ENCODE measurements around the gene CERS6. TPM values are rescaled to one million over a fixed set of nuclear protein-coding genes. Genes with fewer than 3 reads are reported as not detected.

CERS6 gene
- total RNA-seq, 1 experiment from 2014 or later = 17.3 TPM

DNA sequence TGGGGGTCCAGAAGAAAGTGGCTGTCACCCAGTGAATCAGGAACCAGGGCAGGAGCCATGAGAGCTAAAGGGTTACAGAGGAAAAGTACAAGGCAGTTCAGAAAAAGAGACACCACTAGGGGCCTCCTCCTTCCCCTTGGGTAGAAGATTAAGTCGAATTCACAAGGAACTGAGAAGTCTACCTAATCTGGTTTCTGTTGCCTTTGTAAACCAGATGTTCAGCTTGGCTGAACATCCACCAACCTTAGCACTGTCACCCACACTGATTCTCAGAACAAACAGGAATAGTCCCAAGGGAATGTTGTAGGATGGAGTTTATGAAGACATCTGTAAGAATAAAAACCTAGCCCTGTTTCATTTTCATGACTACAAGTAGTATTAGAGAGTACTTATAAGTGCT is 256.0 kb downstream of the CERS6 start:
- CTCF ChIA-PET = interaction anchor here (0.6 to 1.0 kb wide), 3 partner anchors 138 to 375 kb away, joined by 3 to 5 read pairs (median 4); no protein-coding TSS in a partner anchor
- DNase-seq (ENCODE audit: low spot score) = no peak
- Mint-ChIP-seq H3K4me1 (no peaks in the 10 kb centered on the region), H3K27ac (no peak overlapping the region), H3K4me3 (no peak overlapping the region), H3K9me3 (no peaks in the 10 kb centered on the region), H3K36me3 (no peaks in the 10 kb centered on the region), H3K27me3 (ENCODE audit: low read depth) (no peaks in the 10 kb centered on the region)
- peak; percentile 67 for ATAC-seq
- POLR2A ChIA-PET = interaction anchor here (1.0 kb wide), 1 partner anchor 60 kb away, joined by 4 read pairs; no protein-coding TSS in a partner anchor
- TF ChIP-seq, protein P1, sequence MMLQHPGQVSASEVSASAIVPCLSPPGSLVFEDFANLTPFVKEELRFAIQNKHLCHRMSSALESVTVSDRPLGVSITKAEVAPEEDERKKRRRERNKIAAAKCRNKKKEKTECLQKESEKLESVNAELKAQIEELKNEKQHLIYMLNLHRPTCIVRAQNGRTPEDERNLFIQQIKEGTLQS (CRISPR knock-in tag; conservative IDR thresholded peaks at IDR 0.05) = no peak
- TF ChIP-seq, protein P2, sequence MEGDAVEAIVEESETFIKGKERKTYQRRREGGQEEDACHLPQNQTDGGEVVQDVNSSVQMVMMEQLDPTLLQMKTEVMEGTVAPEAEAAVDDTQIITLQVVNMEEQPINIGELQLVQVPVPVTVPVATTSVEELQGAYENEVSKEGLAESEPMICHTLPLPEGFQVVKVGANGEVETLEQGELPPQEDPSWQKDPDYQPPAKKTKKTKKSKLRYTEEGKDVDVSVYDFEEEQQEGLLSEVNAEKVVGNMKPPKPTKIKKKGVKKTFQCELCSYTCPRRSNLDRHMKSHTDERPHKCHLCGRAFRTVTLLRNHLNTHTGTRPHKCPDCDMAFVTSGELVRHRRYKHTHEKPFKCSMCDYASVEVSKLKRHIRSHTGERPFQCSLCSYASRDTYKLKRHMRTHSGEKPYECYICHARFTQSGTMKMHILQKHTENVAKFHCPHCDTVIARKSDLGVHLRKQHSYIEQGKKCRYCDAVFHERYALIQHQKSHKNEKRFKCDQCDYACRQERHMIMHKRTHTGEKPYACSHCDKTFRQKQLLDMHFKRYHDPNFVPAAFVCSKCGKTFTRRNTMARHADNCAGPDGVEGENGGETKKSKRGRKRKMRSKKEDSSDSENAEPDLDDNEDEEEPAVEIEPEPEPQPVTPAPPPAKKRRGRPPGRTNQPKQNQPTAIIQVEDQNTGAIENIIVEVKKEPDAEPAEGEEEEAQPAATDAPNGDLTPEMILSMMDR (IDR thresholded peaks at IDR 0.05) = no peak
- TF ChIP-seq, protein P3, sequence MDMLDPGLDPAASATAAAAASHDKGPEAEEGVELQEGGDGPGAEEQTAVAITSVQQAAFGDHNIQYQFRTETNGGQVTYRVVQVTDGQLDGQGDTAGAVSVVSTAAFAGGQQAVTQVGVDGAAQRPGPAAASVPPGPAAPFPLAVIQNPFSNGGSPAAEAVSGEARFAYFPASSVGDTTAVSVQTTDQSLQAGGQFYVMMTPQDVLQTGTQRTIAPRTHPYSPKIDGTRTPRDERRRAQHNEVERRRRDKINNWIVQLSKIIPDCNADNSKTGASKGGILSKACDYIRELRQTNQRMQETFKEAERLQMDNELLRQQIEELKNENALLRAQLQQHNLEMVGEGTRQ (CRISPR knock-in tag; IDR thresholded peaks at IDR 0.05) = no peak
- TF ChIP-seq, protein P4, sequence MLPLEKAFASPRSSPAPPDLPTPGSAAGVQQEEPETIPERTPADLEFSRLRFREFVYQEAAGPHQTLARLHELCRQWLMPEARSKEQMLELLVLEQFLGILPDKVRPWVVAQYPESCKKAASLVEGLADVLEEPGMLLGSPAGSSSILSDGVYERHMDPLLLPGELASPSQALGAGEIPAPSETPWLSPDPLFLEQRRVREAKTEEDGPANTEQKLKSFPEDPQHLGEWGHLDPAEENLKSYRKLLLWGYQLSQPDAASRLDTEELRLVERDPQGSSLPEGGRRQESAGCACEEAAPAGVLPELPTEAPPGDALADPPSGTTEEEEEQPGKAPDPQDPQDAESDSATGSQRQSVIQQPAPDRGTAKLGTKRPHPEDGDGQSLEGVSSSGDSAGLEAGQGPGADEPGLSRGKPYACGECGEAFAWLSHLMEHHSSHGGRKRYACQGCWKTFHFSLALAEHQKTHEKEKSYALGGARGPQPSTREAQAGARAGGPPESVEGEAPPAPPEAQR (CRISPR knock-in tag; IDR thresholded peaks at IDR 0.05) = no peak
- TF ChIP-seq FOXJ3 (CRISPR knock-in tag; IDR thresholded peaks at IDR 0.05; ENCODE audit: borderline replicate concordance) (no peak), MYBL2 (CRISPR knock-in tag; IDR thresholded peaks at IDR 0.05) (no peak), ZNF396 (CRISPR knock-in tag; IDR thresholded peaks at IDR 0.05; ENCODE audit: borderline replicate concordance) (no peak), TCF7 (CRISPR knock-in tag; IDR thresholded peaks at IDR 0.05; ENCODE audit: low read depth) (no peak), JUN (CRISPR knock-in tag; IDR thresholded peaks at IDR 0.05) (no peak), ESRRA (CRISPR knock-in tag; IDR thresholded peaks at IDR 0.05; ENCODE audit: borderline replicate concordance) (no peak), NFATC4 (CRISPR knock-in tag; IDR thresholded peaks at IDR 0.05) (no peak)

DNA sequence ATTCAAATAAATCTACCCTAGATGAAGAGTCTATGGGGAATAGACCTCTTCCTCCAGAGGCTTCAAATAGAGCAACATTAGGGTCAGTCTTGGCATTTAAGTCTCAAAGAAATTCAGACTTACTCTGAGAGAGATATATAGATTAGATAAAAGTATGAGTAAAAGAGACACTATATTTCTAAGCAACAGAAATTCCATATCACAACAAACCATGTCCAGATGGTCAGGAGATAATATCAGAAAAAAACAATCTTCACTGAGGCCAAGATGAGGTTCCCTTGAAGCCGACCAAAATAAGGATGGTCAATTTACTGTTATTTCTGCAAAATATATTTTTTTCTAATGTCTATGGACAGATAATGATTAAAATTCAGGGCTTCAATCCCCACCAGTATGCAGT is 257.3 kb downstream of the CERS6 start:
- Mint-ChIP-seq H3K27me3 (ENCODE audit: low read depth) (no peaks in the 10 kb centered on the region), H3K4me1 (no peaks in the 10 kb centered on the region), H3K36me3 (no peaks in the 10 kb centered on the region), H3K4me3 (no peak overlapping the region), H3K27ac (no peak overlapping the region), H3K9me3 (no peaks in the 10 kb centered on the region)
- TF ChIP-seq, protein P5, sequence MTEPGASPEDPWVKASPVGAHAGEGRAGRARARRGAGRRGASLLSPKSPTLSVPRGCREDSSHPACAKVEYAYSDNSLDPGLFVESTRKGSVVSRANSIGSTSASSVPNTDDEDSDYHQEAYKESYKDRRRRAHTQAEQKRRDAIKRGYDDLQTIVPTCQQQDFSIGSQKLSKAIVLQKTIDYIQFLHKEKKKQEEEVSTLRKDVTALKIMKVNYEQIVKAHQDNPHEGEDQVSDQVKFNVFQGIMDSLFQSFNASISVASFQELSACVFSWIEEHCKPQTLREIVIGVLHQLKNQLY (CRISPR knock-in tag; IDR thresholded peaks at IDR 0.05) = no peak
- TF ChIP-seq ZNF317 (CRISPR knock-in tag; IDR thresholded peaks at IDR 0.05; ENCODE audit: borderline replicate concordance, low read depth) (no peak), ZNF219 (CRISPR knock-in tag; IDR thresholded peaks at IDR 0.05; ENCODE audit: borderline replicate concordance) (no peak), CREM (CRISPR knock-in tag; IDR thresholded peaks at IDR 0.05) (no peak), RORB (CRISPR knock-in tag; IDR thresholded peaks at IDR 0.05) (no peak), IRF2 (CRISPR knock-in tag; IDR thresholded peaks at IDR 0.05; ENCODE audit: borderline replicate concordance, low read depth) (no peak)
- TF ChIP-seq, protein P6, sequence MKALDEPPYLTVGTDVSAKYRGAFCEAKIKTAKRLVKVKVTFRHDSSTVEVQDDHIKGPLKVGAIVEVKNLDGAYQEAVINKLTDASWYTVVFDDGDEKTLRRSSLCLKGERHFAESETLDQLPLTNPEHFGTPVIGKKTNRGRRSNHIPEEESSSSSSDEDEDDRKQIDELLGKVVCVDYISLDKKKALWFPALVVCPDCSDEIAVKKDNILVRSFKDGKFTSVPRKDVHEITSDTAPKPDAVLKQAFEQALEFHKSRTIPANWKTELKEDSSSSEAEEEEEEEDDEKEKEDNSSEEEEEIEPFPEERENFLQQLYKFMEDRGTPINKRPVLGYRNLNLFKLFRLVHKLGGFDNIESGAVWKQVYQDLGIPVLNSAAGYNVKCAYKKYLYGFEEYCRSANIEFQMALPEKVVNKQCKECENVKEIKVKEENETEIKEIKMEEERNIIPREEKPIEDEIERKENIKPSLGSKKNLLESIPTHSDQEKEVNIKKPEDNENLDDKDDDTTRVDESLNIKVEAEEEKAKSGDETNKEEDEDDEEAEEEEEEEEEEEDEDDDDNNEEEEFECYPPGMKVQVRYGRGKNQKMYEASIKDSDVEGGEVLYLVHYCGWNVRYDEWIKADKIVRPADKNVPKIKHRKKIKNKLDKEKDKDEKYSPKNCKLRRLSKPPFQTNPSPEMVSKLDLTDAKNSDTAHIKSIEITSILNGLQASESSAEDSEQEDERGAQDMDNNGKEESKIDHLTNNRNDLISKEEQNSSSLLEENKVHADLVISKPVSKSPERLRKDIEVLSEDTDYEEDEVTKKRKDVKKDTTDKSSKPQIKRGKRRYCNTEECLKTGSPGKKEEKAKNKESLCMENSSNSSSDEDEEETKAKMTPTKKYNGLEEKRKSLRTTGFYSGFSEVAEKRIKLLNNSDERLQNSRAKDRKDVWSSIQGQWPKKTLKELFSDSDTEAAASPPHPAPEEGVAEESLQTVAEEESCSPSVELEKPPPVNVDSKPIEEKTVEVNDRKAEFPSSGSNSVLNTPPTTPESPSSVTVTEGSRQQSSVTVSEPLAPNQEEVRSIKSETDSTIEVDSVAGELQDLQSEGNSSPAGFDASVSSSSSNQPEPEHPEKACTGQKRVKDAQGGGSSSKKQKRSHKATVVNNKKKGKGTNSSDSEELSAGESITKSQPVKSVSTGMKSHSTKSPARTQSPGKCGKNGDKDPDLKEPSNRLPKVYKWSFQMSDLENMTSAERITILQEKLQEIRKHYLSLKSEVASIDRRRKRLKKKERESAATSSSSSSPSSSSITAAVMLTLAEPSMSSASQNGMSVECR (CRISPR knock-in tag; IDR thresholded peaks at IDR 0.05; ENCODE audit: borderline replicate concordance) = no peak
- TF ChIP-seq, protein P7, sequence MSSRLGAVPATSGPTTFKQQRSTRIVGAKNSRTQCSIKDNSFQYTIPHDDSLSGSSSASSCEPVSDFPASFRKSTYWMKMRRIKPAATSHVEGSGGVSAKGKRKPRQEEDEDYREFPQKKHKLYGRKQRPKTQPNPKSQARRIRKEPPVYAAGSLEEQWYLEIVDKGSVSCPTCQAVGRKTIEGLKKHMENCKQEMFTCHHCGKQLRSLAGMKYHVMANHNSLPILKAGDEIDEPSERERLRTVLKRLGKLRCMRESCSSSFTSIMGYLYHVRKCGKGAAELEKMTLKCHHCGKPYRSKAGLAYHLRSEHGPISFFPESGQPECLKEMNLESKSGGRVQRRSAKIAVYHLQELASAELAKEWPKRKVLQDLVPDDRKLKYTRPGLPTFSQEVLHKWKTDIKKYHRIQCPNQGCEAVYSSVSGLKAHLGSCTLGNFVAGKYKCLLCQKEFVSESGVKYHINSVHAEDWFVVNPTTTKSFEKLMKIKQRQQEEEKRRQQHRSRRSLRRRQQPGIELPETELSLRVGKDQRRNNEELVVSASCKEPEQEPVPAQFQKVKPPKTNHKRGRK (CRISPR knock-in tag; IDR thresholded peaks at IDR 0.05; ENCODE audit: borderline replicate concordance) = no peak
- TF ChIP-seq, protein P8, sequence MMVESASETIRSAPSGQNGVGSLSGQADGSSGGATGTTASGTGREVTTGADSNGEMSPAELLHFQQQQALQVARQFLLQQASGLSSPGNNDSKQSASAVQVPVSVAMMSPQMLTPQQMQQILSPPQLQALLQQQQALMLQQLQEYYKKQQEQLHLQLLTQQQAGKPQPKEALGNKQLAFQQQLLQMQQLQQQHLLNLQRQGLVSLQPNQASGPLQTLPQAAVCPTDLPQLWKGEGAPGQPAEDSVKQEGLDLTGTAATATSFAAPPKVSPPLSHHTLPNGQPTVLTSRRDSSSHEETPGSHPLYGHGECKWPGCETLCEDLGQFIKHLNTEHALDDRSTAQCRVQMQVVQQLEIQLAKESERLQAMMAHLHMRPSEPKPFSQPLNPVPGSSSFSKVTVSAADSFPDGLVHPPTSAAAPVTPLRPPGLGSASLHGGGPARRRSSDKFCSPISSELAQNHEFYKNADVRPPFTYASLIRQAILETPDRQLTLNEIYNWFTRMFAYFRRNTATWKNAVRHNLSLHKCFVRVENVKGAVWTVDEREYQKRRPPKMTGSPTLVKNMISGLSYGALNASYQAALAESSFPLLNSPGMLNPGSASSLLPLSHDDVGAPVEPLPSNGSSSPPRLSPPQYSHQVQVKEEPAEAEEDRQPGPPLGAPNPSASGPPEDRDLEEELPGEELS (CRISPR knock-in tag; IDR thresholded peaks at IDR 0.05) = no peak
- no peak for ATAC-seq
- POLR2A ChIA-PET = no interaction called here
- DNase-seq (ENCODE audit: low spot score) = no peak
- CTCF ChIA-PET = no interaction called here

All from WTC11 (cell line).